Left ventricle myocardium inferior (tissue), 1 donor: ENCODE results near the gene GNLY. TPM values are rescaled to one million over a fixed set of nuclear protein-coding genes. Genes with fewer than 3 reads are reported as not detected.

Source experiments
- DNase-seq: peaks from one replicate; pipeline ENCODE4 v3.0.0-alpha.2; 2020
- H3K27ac ChIP-seq: fragments of 200-600 bp; replicated peaks from 2 replicates; pipeline ENCODE4 v1.8.0; 2021
- H3K27me3 ChIP-seq: fragments of 200-600 bp; 2 replicates; pipeline ENCODE4 v1.8.0; 2021; ENCODE audit warnings: low read depth
- H3K36me3 ChIP-seq: fragments of 200-600 bp; 2 replicates; pipeline ENCODE4 v1.8.0; 2021
- H3K4me1 ChIP-seq: fragments of 200-600 bp; 2 replicates; pipeline ENCODE4 v1.8.0; 2021
- H3K4me3 ChIP-seq: fragments of 200-600 bp; 2 replicates; pipeline ENCODE4 v1.8.0; 2021; ENCODE audit warnings: mild to moderate bottlenecking, moderate library complexity
- H3K9me3 ChIP-seq: fragments of 200-600 bp; replicated peaks from 2 replicates; pipeline ENCODE4 v1.8.0; 2021
- intact Hi-C: fragments of 100-400 bp; cut with micrococcal nuclease; formaldehyde crosslinking; loops from one replicate; pipeline ENCODE4 v1.11.0; 2022
- total RNA-seq: library from RNA; stranded (reverse); fragmentation: NEBNext Ultra II Directional; extraction: Animal tissue kit (Norgen Biotek cat#: 25700); gene quantifications from one replicate; pipeline ENCODE4 v1.2.1, GENCODE V29; 2021
- TF ChIP-seq, protein P1 (sequence below): fragments of 200-600 bp; IDR thresholded peaks from 2 replicates; pipeline ENCODE4 v1.8.0; 2021; ENCODE audit warnings: antibody characterized with exemption, mild to moderate bottlenecking, borderline replicate concordance
- donor health status: DM: no; HTN: yes; CAD: no; lungs with severe emphysema.

The GNLY gene
- total RNA-seq, 1 donor from 2014 or later, result 1.5 TPM

DNA sequence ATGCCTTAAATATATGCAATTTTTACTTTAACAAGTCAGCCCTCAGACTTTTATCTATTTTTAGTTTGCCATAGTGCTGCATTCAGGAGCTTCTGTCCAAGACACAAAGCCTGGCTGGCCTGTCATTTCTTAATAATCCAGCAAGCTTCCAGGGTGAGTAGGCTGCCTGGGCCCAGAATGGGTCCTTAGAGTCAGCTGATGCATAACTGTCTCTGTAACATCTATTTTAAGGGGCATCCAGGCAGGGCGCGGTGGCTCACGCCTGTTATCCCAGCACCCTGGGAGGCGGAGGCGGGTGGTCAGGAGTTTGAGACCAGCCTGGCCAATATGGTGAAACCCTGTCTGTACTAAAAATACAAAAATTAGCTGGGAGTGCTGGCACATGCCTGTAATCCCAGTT lies 11.8 kb upstream of the GNLY start:
- TF ChIP-seq, protein P1, sequence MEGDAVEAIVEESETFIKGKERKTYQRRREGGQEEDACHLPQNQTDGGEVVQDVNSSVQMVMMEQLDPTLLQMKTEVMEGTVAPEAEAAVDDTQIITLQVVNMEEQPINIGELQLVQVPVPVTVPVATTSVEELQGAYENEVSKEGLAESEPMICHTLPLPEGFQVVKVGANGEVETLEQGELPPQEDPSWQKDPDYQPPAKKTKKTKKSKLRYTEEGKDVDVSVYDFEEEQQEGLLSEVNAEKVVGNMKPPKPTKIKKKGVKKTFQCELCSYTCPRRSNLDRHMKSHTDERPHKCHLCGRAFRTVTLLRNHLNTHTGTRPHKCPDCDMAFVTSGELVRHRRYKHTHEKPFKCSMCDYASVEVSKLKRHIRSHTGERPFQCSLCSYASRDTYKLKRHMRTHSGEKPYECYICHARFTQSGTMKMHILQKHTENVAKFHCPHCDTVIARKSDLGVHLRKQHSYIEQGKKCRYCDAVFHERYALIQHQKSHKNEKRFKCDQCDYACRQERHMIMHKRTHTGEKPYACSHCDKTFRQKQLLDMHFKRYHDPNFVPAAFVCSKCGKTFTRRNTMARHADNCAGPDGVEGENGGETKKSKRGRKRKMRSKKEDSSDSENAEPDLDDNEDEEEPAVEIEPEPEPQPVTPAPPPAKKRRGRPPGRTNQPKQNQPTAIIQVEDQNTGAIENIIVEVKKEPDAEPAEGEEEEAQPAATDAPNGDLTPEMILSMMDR, result no peak
- Histone ChIP-seq H3K36me3 (no peaks in the 10 kb centered on the region), H3K27me3 (no peaks in the 10 kb centered on the region), H3K4me3 (no peak overlapping the region), H3K4me1 (peaks cover 41% of the 10 kb centered on the region), H3K9me3 (no peaks in the 10 kb centered on the region), H3K27ac (peak overlapping the region; percentile 28)
- intact Hi-C loops, result no loop called here
- DNase-seq, result no peak

DNA sequence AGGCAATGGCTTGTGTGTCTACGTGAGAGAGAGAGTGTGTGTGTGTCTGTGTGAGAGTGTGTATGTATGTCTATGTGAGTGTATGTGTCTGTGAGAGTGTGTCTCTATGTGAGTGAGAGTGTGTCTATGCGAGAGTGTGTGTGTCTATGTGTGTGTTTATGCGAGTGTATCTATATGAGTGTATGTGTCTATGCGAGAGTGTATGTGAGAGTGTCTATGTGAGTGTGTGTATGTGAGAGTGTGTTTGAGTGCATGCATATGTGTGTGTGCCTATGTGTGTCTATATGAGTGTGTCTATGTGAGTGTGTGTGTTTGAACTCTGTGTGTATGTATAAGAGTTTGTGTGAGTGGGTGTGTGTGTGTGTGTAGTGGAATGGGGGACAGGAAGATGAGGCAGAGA lies 9.8 kb upstream of the GNLY start:
- Histone ChIP-seq H3K4me3 (no peak overlapping the region), H3K4me1 (peaks cover 28% of the 10 kb centered on the region), H3K36me3 (no peaks in the 10 kb centered on the region), H3K27me3 (no peaks in the 10 kb centered on the region), H3K27ac (no peak overlapping the region), H3K9me3 (no peaks in the 10 kb centered on the region)
- DNase-seq, result no peak
- intact Hi-C loops, result no loop called here
- TF ChIP-seq, protein P1, result no peak

GRCh38 chr2:85684806-85685205 lies 9.4 kb upstream of the GNLY start:
- TF ChIP-seq, protein P1, result no peak
- Histone ChIP-seq H3K4me3 (no peak overlapping the region), H3K4me1 (peaks cover 26% of the 10 kb centered on the region), H3K27ac (no peak overlapping the region), H3K27me3 (no peaks in the 10 kb centered on the region), H3K36me3 (no peaks in the 10 kb centered on the region), H3K9me3 (no peaks in the 10 kb centered on the region)
- no peak for DNase-seq
- intact Hi-C loops, result no loop called here

DNA sequence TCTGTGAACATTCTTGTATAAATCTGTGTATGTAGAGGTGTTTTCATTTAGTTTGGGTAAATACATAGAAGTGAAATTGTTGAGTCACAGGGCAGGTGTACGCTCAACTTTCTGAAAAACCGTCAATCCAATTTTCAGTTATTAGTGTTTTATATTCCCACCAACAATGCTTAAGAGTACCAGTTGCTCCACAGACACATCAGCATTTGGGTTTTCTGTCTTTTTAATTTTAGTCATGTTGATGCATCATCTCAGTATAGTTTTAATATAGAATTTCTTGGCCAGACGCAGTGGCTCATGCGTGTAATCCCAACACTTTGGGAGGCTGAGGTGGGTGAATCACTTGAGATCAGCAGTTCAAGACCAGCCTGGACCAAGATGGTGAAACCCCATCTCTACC lies 3.2 kb upstream of the GNLY start:
- no peaks in the 10 kb centered on the region for H3K36me3 ChIP-seq
- DNase-seq, result no peak
- H3K4me3 ChIP-seq, result no peak overlapping the region
- no peaks in the 10 kb centered on the region for H3K4me1 ChIP-seq
- intact Hi-C loops, result no loop called here
- no peak overlapping the region for H3K27ac ChIP-seq
- TF ChIP-seq, protein P1, result no peak
- H3K27me3 ChIP-seq, result no peaks in the 10 kb centered on the region
- H3K9me3 ChIP-seq, result no peaks in the 10 kb centered on the region

GRCh38 chr2:85692039-85692645 lies 2.0 kb upstream of the GNLY start:
- Histone ChIP-seq H3K36me3 (no peaks in the 10 kb centered on the region), H3K27me3 (no peaks in the 10 kb centered on the region), H3K27ac (no peak overlapping the region), H3K4me1 (no peaks in the 10 kb centered on the region), H3K4me3 (no peak overlapping the region), H3K9me3 (no peaks in the 10 kb centered on the region)
- TF ChIP-seq, protein P1, result no peak
- intact Hi-C loops, result no loop called here
- no peak for DNase-seq
